Stimulated activated memory B cell treated with anti-CD40 and anti-IgM and Interleukin-4, amounts not matched to agents 10 μg/mL and 1 μg/mL and 100 μg/mL, for 72 hours (primary cell): ENCODE measurements around the gene LRRC63.
A peak's percentile ranks its signal among the peaks of the same experiment; 100 is the strongest.
"Not testable (repeated sequence)": the region's sequence is repeated elsewhere in the genome, so short reads cannot be mapped to it uniquely, and the experiment has no call there.

Experiments used
- ATAC-seq: fragments of 150-1000 bp; cut with Tn5 transposase; 2 replicates; pipeline ENCODE4 v1.10.0; 2021
- H3K27ac Mint-ChIP-seq: one replicate; pipeline ENCODE4 v1.8.0; 2022; ENCODE audit warnings: mild to moderate bottlenecking, mixed read lengths
- H3K27me3 Mint-ChIP-seq: one replicate; pipeline ENCODE4 v1.8.0; 2022; ENCODE audit warnings: mixed read lengths
- H3K36me3 Mint-ChIP-seq: one replicate; pipeline ENCODE4 v1.8.0; 2022; ENCODE audit warnings: mixed read lengths
- H3K4me1 Mint-ChIP-seq: one replicate; pipeline ENCODE4 v1.8.0; 2022; ENCODE audit warnings: mixed read lengths
- H3K4me3 Mint-ChIP-seq: one replicate; pipeline ENCODE4 v1.8.0; 2022; ENCODE audit warnings: mild to moderate bottlenecking, moderate library complexity, mixed read lengths
- H3K9me3 Mint-ChIP-seq: one replicate; pipeline ENCODE4 v1.8.0; 2022; ENCODE audit warnings: mixed read lengths

LRRC63 gene

GRCh38 chr13:46267166-46267565, 55.4 kb downstream of the LRRC63 start:
- H3K27me3 Mint-ChIP-seq: peaks cover 19% of the 10 kb centered on the region
- no peak overlapping the region for H3K4me3 Mint-ChIP-seq
- no peaks in the 10 kb centered on the region for H3K9me3 Mint-ChIP-seq
- no peak for ATAC-seq
- no peaks in the 10 kb centered on the region for H3K36me3 Mint-ChIP-seq
- no peak overlapping the region for H3K27ac Mint-ChIP-seq
- H3K4me1 Mint-ChIP-seq: no peaks in the 10 kb centered on the region

- Mint-ChIP-seq H3K4me1 (no peaks in the 10 kb centered on the region), H3K9me3 (no peaks in the 10 kb centered on the region), H3K4me3 (no peak overlapping the region), H3K27me3 (peaks cover 14% of the 10 kb centered on the region), H3K36me3 (no peaks in the 10 kb centered on the region), H3K27ac (no peak overlapping the region)
- ATAC-seq: no peak
Measured at GRCh38 chr13:46270416-46270815, 58.7 kb downstream of the LRRC63 start.

- Mint-ChIP-seq H3K27me3 (peaks cover 14% of the 10 kb centered on the region), H3K9me3 (no peaks in the 10 kb centered on the region), H3K4me1 (no peaks in the 10 kb centered on the region), H3K27ac (no peak overlapping the region), H3K36me3 (no peaks in the 10 kb centered on the region), H3K4me3 (no peak overlapping the region)
- ATAC-seq: no peak
Measured at GRCh38 chr13:46274094-46274698, 62.5 kb downstream of the LRRC63 start.

GRCh38 chr13:46278474-46278873, 66.7 kb downstream of the LRRC63 start:
- ATAC-seq: peak; percentile 43
- no peaks in the 10 kb centered on the region for H3K36me3 Mint-ChIP-seq
- H3K27me3 Mint-ChIP-seq: peaks cover 3% of the 10 kb centered on the region
- no peaks in the 10 kb centered on the region for H3K9me3 Mint-ChIP-seq
- H3K27ac Mint-ChIP-seq: no peak overlapping the region
- no peak overlapping the region for H3K4me3 Mint-ChIP-seq
- no peaks in the 10 kb centered on the region for H3K4me1 Mint-ChIP-seq

GRCh38 chr13:46281779-46282178, 70.1 kb downstream of the LRRC63 start:
- H3K4me3 Mint-ChIP-seq: no peak overlapping the region
- ATAC-seq: no peak
- H3K36me3 Mint-ChIP-seq: no peaks in the 10 kb centered on the region
- no peaks in the 10 kb centered on the region for H3K4me1 Mint-ChIP-seq
- no peaks in the 10 kb centered on the region for H3K27me3 Mint-ChIP-seq
- no peaks in the 10 kb centered on the region for H3K9me3 Mint-ChIP-seq
- no peak overlapping the region for H3K27ac Mint-ChIP-seq

- H3K27me3 Mint-ChIP-seq, H3K27ac Mint-ChIP-seq, H3K4me3 Mint-ChIP-seq, H3K9me3 Mint-ChIP-seq, H3K4me1 Mint-ChIP-seq, ATAC-seq, H3K36me3 Mint-ChIP-seq: not testable (repeated sequence)
Measured at GRCh38 chr13:46283912-46284824, 72.4 kb downstream of the LRRC63 start.

GRCh38 chr13:46286972-46287371, 75.2 kb downstream of the LRRC63 start:
- H3K27me3 Mint-ChIP-seq: no peaks in the 10 kb centered on the region
- H3K36me3 Mint-ChIP-seq: no peaks in the 10 kb centered on the region
- no peak for ATAC-seq
- no peaks in the 10 kb centered on the region for H3K9me3 Mint-ChIP-seq
- no peak overlapping the region for H3K4me3 Mint-ChIP-seq
- no peak overlapping the region for H3K27ac Mint-ChIP-seq
- H3K4me1 Mint-ChIP-seq: peaks cover 6% of the 10 kb centered on the region

GRCh38 chr13:46288570-46289259, 77.0 kb downstream of the LRRC63 start:
- H3K27ac Mint-ChIP-seq: no peak overlapping the region

GRCh38 chr13:46289260-46289955, 77.7 kb downstream of the LRRC63 start:
- Mint-ChIP-seq H3K9me3 (no peaks in the 10 kb centered on the region), H3K36me3 (no peaks in the 10 kb centered on the region), H3K4me1 (peaks cover 6% of the 10 kb centered on the region), H3K4me3 (no peak overlapping the region), H3K27me3 (no peaks in the 10 kb centered on the region), H3K27ac (no peak overlapping the region)
- no peak for ATAC-seq

More at GRCh38 chr13:46288570-46289259, 77.0 kb downstream of the LRRC63 start:
- peaks cover 6% of the 10 kb centered on the region for H3K4me1 Mint-ChIP-seq
- no peaks in the 10 kb centered on the region for H3K9me3 Mint-ChIP-seq
- no peaks in the 10 kb centered on the region for H3K36me3 Mint-ChIP-seq
- peak; percentile 57 for ATAC-seq
- no peaks in the 10 kb centered on the region for H3K27me3 Mint-ChIP-seq
- H3K4me3 Mint-ChIP-seq: no peak overlapping the region

- no peaks in the 10 kb centered on the region for H3K9me3 Mint-ChIP-seq
- ATAC-seq: no peak
- no peaks in the 10 kb centered on the region for H3K27me3 Mint-ChIP-seq
- H3K4me1 Mint-ChIP-seq: peaks cover 8% of the 10 kb centered on the region
- no peak overlapping the region for H3K4me3 Mint-ChIP-seq
- no peak overlapping the region for H3K27ac Mint-ChIP-seq
- H3K36me3 Mint-ChIP-seq: no peaks in the 10 kb centered on the region
Measured at GRCh38 chr13:46290434-46290833, 78.7 kb downstream of the LRRC63 start.

- Mint-ChIP-seq H3K27ac (no peak overlapping the region), H3K9me3 (no peaks in the 10 kb centered on the region), H3K4me1 (peaks cover 21% of the 10 kb centered on the region), H3K4me3 (no peak overlapping the region), H3K36me3 (no peaks in the 10 kb centered on the region), H3K27me3 (peaks cover 4% of the 10 kb centered on the region)
- no peak for ATAC-seq
Measured at GRCh38 chr13:46293436-46293835, 81.7 kb downstream of the LRRC63 start.

- peak overlapping the region; percentile 57 for H3K27ac Mint-ChIP-seq
- peaks cover 18% of the 10 kb centered on the region for H3K27me3 Mint-ChIP-seq
- peak; percentile 92 for ATAC-seq
- H3K4me1 Mint-ChIP-seq: peaks cover 15% of the 10 kb centered on the region
- no peaks in the 10 kb centered on the region for H3K36me3 Mint-ChIP-seq
- no peaks in the 10 kb centered on the region for H3K9me3 Mint-ChIP-seq
- peak overlapping the region; percentile 51 for H3K4me3 Mint-ChIP-seq
Measured at GRCh38 chr13:46295491-46296114, 83.9 kb downstream of the LRRC63 start.

- Mint-ChIP-seq H3K4me1 (peaks cover 15% of the 10 kb centered on the region), H3K4me3 (no peak overlapping the region)
Measured at GRCh38 chr13:46296115-46296822, 84.5 kb downstream of the LRRC63 start.

GRCh38 chr13:46296921-46297320, 85.2 kb downstream of the LRRC63 start:
- no peaks in the 10 kb centered on the region for H3K36me3 Mint-ChIP-seq
- H3K4me3 Mint-ChIP-seq: no peak overlapping the region
- peaks cover 3% of the 10 kb centered on the region for H3K9me3 Mint-ChIP-seq
- H3K4me1 Mint-ChIP-seq: peaks cover 15% of the 10 kb centered on the region
- H3K27me3 Mint-ChIP-seq: peaks cover 18% of the 10 kb centered on the region
- H3K27ac Mint-ChIP-seq: no peak overlapping the region
- no peak for ATAC-seq

More at GRCh38 chr13:46296115-46296822, 84.5 kb downstream of the LRRC63 start:
- no peaks in the 10 kb centered on the region for H3K36me3 Mint-ChIP-seq
- ATAC-seq: peak; percentile 55
- peaks cover 18% of the 10 kb centered on the region for H3K27me3 Mint-ChIP-seq
- H3K9me3 Mint-ChIP-seq: no peaks in the 10 kb centered on the region
- H3K27ac Mint-ChIP-seq: peak overlapping the region; percentile 57
